Pancreas (tissue), 10 donors: ENCODE data around the gene CMTM8. TPM values are rescaled to one million over a fixed set of nuclear protein-coding genes. Genes with fewer than 3 reads are reported as not detected.
A peak's percentile ranks its signal among the peaks of the same experiment; 100 is the strongest.

ENCODE experiments used
- ATAC-seq, 4 donors: fragments of 200-7000 bp; cut with Tn5 transposase; one replicate each; pipeline versions ENCODE4 v1.8.0 to v1.9.1; 2020; ENCODE audit warnings: mild to moderate bottlenecking in 4 of 4, moderate library complexity in 4 of 4
- DNase-seq, 6 donors: peaks; one replicate each; pipeline ENCODE4 v3.0.0-alpha.2; 2020
- FAIRE-seq: peaks from 2 replicates; lab custom pipeline; 2012; peaks lifted over from hg19 to GRCh38; lab: Jason Lieb, UNC
- H3K27ac ChIP-seq, 4 donors: fragments of 200-600 bp; sonication (generic); 1 replicate in 3 of 4; 2 replicates in 1 of 4; pipeline versions ENCODE4 v1.5.0 to v1.8.0; 2020
- H3K27me3 ChIP-seq, 4 donors: fragments of 200-600 bp; one replicate each; pipeline ENCODE4 v1.8.0; 2021
- H3K36me3 ChIP-seq, 3 donors: fragments of 200-600 bp; sonication (generic) in 1 of 3; one replicate each; pipeline versions ENCODE4 v1.5.0 to v1.8.0; 2020 to 2021
- H3K4me1 ChIP-seq, 3 donors: fragments of 200-600 bp; one replicate each; pipeline ENCODE4 v1.8.0; 2021
- H3K4me3 ChIP-seq, 4 donors: fragments of 200-600 bp; sonication (generic) in 2 of 4; one replicate each; pipeline versions ENCODE4 v1.5.0 to v1.8.0; 2020 to 2021
- H3K9me3 ChIP-seq, 4 donors: fragments of 200-600 bp; one replicate each; pipeline ENCODE4 v1.8.0; 2021
- WGBS, 2 donors: extraction: QIAGEN DNeasy Blood & Tissue Kit; methylation state at CpG; one replicate each; pipeline ENCODE4 v1.1.7; 2013; 5-methylcytosine and 5-hydroxymethylcytosine counted together
- intact Hi-C, 3 donors: fragments of 100-400 bp; cut with DNase I; formaldehyde crosslinking; loops; one replicate each; pipeline versions ENCODE4 v1.11.1 to v1.14.2; 2022
- polyA plus RNA-seq, 2 donors: library from polyadenylated mRNA; stranded (reverse); fragments of 200-250 nt; gene quantifications; one replicate each; pipeline ENCODE4 v1.2.3, GENCODE V29; 2013
- total RNA-seq, 6 donors: library from RNA; stranded (reverse); fragmentation: NEBNext Ultra II Directional in 4 of 6; extraction: Animal tissue kit (Norgen Biotek cat#: 25700) in 4 of 6; gene quantifications; one replicate each; pipeline versions ENCODE4 v1.2.1 to v1.2.4, GENCODE V29; 2021 to 2023
- TF ChIP-seq, protein P1 (sequence below), 4 donors: fragments of 200-600 bp; sonication (generic) in 3 of 4; IDR thresholded peaks; one replicate each; pipeline versions ENCODE4 v1.5.0 to v1.8.0; 2021; ENCODE audit warnings: antibody characterized with exemption in 4 of 4
- donor health status: healthy with polysubstance abuse.
- donor health status: DM: no; HTN: no; CAD: no; lungs with moderate emphysema.
- donor health status: DM: no; HTN: no; CAD: no.
- donor health status: control.
- donor health status: control.
- donor health status: Bipolar disorder and iron deficiency.
- donor health status: DM: yes; HTN: yes; CAD: no.
- donor health status: DM: no; HTN: no; CAD: no.
- donor health status: DM: no; HTN: no; CAD: no.
- donor health status: DM: yes; HTN: yes; CAD: no.

The CMTM8 gene
- total and polyA plus RNA-seq, 8 donors = 11.0 to 23.7 (median 16.7) TPM

DNA sequence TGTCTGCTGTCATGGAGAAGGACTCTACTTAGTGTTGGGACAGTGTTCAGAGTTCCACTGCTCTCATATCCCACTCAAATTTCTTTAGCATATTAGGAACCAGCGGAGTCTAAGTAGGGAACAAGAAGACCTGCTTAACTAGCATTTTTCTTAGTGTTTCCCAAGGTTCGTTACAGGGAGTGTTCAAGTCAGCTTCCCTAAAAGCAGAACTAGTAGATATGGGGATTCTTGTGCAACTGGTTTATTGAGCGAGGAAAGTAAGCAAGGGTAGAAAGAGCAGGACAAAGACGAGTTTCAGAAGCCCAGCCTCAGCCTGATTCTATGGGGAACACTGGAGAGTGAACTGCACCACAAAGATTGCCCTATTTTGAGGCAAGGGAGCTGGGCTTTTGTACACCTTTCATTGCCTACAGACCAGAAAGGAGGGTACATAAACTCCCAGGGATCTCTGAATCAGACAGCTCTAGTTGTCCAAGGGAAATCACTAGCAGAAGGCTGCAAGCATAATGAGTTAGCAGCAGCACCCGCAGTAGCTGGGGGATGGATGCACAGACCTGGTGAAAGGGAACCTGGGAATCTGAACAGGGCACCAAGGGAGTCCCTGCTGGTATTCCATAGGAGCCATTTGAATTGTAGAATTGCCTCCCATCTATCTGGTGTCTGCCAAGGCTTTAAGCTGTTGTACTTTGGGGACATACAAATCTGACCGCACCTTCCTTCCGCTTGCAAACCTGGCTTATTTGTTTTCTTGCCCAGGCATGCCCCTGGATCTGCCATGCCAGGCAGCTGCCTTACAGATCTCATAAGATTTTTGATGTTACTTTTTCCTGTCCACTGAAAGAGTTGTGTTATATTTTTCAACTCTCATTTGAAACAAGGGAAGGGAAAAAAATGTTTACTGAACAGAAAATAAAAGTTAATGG is 168.3 kb downstream of the CMTM8 start:
- no peaks in the 10 kb centered on the region for H3K36me3 ChIP-seq
- 61 to 72% methylated on average over 7 of the region's 7 CpGs for WGBS, 2 donors
- no peaks in the 10 kb centered on the region for H3K9me3 ChIP-seq
- intact Hi-C loops = no loop called here
- H3K4me1 ChIP-seq = peaks cover 0 to 18% (median 12%) of the 10 kb centered on the region in 3 donors
- DNase-seq (no peak), ATAC-seq (peak in 3 of 4 donors; percentile 24 to 38 (median 27)), FAIRE-seq (no peak)
- H3K4me3 ChIP-seq = no peak overlapping the region
- H3K27me3 ChIP-seq = no peaks in the 10 kb centered on the region
- H3K27ac ChIP-seq = peak overlapping the region in 3 of 4 donors; percentile 6 to 67 (median 26)
- TF ChIP-seq, protein P1, sequence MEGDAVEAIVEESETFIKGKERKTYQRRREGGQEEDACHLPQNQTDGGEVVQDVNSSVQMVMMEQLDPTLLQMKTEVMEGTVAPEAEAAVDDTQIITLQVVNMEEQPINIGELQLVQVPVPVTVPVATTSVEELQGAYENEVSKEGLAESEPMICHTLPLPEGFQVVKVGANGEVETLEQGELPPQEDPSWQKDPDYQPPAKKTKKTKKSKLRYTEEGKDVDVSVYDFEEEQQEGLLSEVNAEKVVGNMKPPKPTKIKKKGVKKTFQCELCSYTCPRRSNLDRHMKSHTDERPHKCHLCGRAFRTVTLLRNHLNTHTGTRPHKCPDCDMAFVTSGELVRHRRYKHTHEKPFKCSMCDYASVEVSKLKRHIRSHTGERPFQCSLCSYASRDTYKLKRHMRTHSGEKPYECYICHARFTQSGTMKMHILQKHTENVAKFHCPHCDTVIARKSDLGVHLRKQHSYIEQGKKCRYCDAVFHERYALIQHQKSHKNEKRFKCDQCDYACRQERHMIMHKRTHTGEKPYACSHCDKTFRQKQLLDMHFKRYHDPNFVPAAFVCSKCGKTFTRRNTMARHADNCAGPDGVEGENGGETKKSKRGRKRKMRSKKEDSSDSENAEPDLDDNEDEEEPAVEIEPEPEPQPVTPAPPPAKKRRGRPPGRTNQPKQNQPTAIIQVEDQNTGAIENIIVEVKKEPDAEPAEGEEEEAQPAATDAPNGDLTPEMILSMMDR (IDR thresholded peaks at IDR 0.05) = no peak

DNA sequence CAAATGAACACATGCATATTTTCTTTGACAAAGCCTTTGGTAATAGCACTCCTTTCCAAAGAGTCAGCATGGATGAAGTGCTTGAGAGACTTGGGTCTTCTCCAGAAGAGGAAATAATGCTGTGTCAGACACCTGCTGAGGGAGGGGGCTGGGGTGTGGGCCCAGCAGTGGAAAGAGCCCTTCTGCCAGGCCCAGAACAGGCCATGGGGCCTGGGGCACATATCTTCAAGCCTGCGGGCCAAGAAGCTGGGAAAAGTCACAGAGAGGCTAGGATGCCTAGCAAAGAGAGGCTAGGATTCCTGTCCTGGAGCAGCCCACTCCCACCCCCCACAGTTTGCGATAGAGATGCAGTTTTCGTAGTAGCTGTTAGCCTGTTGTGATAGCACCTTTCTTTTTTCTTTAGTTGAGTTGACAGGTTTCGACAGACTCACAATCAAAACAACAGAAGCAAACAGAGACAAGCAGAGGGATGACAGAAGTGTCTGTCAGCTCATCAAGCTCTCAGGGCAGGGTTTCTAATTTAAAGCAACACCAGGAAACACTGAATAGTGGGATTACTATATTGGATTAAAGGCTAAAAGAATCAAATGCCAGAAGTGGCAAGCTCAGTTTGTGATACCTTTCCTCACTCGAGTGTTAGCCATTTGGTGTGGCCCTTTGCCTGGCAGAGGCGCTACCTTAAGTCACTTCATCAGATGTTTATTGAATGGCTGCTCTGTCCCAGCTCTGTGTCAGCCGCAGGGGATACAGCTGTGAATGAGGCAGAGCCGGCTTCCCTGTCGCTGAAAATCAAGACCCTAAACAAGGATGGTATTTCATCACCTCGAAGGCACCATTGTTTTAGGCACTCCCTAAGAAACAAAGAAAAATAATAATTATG is 172.1 kb downstream of the CMTM8 start:
- peaks cover 0 to 8% (median 3%) of the 10 kb centered on the region in 3 donors for H3K4me1 ChIP-seq
- no peaks in the 10 kb centered on the region for H3K27me3 ChIP-seq
- DNase-seq (no peak), FAIRE-seq (no peak), ATAC-seq (peak in 1 of 4 donors; percentile 30)
- 85 to 87% methylated on average over 10 of the region's 10 CpGs for WGBS, 2 donors
- H3K4me3 ChIP-seq = no peak overlapping the region
- peak overlapping the region in 2 of 4 donors; percentile 1 to 50 for H3K27ac ChIP-seq
- H3K36me3 ChIP-seq = no peaks in the 10 kb centered on the region
- no peaks in the 10 kb centered on the region for H3K9me3 ChIP-seq
- TF ChIP-seq, protein P1 (IDR thresholded peaks at IDR 0.05) = no peak
- intact Hi-C loops = no loop called here

DNA sequence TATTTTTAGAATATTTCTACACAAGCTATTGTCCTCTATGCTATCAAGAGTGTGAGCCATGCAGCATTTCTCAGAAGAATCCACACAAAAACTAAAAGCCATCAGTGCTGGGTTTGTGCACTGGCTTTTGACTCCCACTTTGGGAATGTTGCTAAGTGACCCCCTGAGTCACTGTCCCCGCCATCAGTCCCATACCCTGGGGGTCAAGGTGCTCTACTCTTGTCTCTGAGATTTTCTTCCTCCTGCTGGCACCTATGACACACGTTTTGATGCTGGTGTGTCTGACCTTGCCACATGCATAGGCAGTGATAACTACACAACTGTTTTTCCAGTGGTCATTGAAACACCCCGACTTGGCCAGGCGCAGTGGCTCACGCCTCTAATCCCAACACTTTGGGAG is 173.0 kb downstream of the CMTM8 start:
- no peak overlapping the region for H3K4me3 ChIP-seq
- no peak overlapping the region for H3K27ac ChIP-seq
- FAIRE-seq (no peak), DNase-seq (no peak), ATAC-seq (no peak)
- no peaks in the 10 kb centered on the region for H3K27me3 ChIP-seq
- no peaks in the 10 kb centered on the region for H3K36me3 ChIP-seq
- peaks cover 0 to 8% (median 3%) of the 10 kb centered on the region in 3 donors for H3K4me1 ChIP-seq
- intact Hi-C loops = no loop called here
- no peaks in the 10 kb centered on the region for H3K9me3 ChIP-seq
- WGBS, 2 donors = 86% methylated on average over 5 of the region's 5 CpGs
- TF ChIP-seq, protein P1 (IDR thresholded peaks at IDR 0.05) = no peak

DNA sequence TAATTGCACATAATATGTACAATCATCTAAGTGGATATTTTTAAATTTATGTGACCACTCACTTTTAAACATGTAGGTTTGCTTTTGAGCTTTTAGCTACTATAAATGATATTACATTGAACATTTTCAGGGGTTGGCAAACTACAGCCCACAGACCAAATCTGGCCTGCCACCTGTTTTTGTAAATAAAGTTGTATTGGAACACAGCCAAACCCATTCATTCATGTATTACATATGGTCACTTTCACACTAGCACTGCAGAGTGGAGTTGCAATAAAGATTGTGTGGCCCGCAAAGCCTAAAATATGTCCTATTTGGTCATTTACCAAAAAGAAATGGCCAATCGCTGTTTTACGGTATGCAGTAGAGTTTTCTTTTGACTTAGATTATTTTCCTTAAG is 174.4 kb downstream of the CMTM8 start:
- Histone ChIP-seq H3K4me1 (peaks cover 0 to 8% (median 1%) of the 10 kb centered on the region in 3 donors), H3K27me3 (no peaks in the 10 kb centered on the region), H3K4me3 (no peak overlapping the region), H3K27ac (no peak overlapping the region), H3K9me3 (no peaks in the 10 kb centered on the region), H3K36me3 (no peaks in the 10 kb centered on the region)
- no peak for DNase-seq
- intact Hi-C loops = no loop called here
- 37 to 46% methylated on average over 3 of the region's 3 CpGs for WGBS, 2 donors
- peak in 2 of 4 donors; percentile 65 to 78 for ATAC-seq
- no peak for FAIRE-seq
- TF ChIP-seq, protein P1 (IDR thresholded peaks at IDR 0.05) = no peak
